HepG2 (cell line): ENCODE results near the gene DISP2. TPM values are rescaled to one million over a fixed set of nuclear protein-coding genes. Genes with fewer than 3 reads are reported as not detected.

Source experiments
- FOXA3 ChIP-seq: IDR thresholded peaks from 2 replicates; pipeline ENCODE4 v1.6.1; 2016; ENCODE audit warnings: missing genetic modification reagents, missing compliant biosample characterization
- ISX ChIP-seq: sonication (generic); formaldehyde crosslinking; conservative IDR thresholded peaks from 2 replicates; pipeline ENCODE4 v1.5.0; 2020; ENCODE audit warnings: missing genetic modification reagents
- JDP2 ChIP-seq: sonication (generic); formaldehyde crosslinking; IDR thresholded peaks from 2 replicates; pipeline ENCODE4 v1.8.1; 2022; ENCODE audit warnings: missing genetic modification reagents, borderline replicate concordance
- KDM1A ChIP-seq: IDR thresholded peaks from 2 replicates; pipeline ENCODE4 v1.6.1; 2016; ENCODE audit warnings: missing compliant biosample characterization
- KLF11 ChIP-seq: IDR thresholded peaks from 2 replicates; pipeline ENCODE4 v1.6.1; 2016; ENCODE audit warnings: missing compliant biosample characterization
- MAFF ChIP-seq: IDR thresholded peaks from 2 replicates; pipeline ENCODE4 v1.6.1; 2011; ENCODE audit warnings: low read depth, low read length, improper control_type of control experiment
- NCOA1 ChIP-seq: sonication (generic); formaldehyde crosslinking; IDR thresholded peaks from 2 replicates; pipeline ENCODE4 v1.9.0; 2021; ENCODE audit warnings: missing genetic modification reagents
- PHF5A ChIP-seq: IDR thresholded peaks from one replicate; pipeline ENCODE4 v1.6.1; 2018; ENCODE audit warnings: low read depth, missing genetic modification reagents; ENCODE audit not compliant: unreplicated experiment
- POLR2G ChIP-seq: fragments of 200-400 bp; formaldehyde crosslinking; IDR thresholded peaks from 2 replicates; pipeline ENCODE4 v1.6.1; 2018; ENCODE audit warnings: mild to moderate bottlenecking, low read depth, low read length, moderate library complexity
- PRMT3 ChIP-seq: sonication (generic); formaldehyde crosslinking; IDR thresholded peaks from 2 replicates; pipeline ENCODE4 v1.8.1; 2022; ENCODE audit warnings: low read depth, mild to moderate bottlenecking, moderate library complexity, missing genetic modification reagents, borderline replicate concordance
- RNF2 ChIP-seq: fragments of 450-650 bp; conservative IDR thresholded peaks from 2 replicates; pipeline ENCODE4 v1.6.1; 2016; ENCODE audit warnings: low read depth
- SRF ChIP-seq: IDR thresholded peaks from 2 replicates; pipeline ENCODE4 v1.6.1; 2011; ENCODE audit warnings: mild to moderate bottlenecking, low read depth, low read length, moderate library complexity
- TP53 ChIP-seq: sonication (generic); formaldehyde crosslinking; conservative IDR thresholded peaks from 2 replicates; pipeline ENCODE4 v1.4.0; 2020; ENCODE audit warnings: missing genetic modification reagents
- ZNF225 ChIP-seq: sonication (generic); formaldehyde crosslinking; IDR thresholded peaks from 2 replicates; pipeline ENCODE4 v1.4.0; 2020; ENCODE audit warnings: mild to moderate bottlenecking, missing genetic modification reagents
- ZNF232 ChIP-seq: sonication (generic); formaldehyde crosslinking; IDR thresholded peaks from 2 replicates; pipeline ENCODE4 v1.4.0; 2020; ENCODE audit warnings: missing genetic modification reagents, borderline replicate concordance
- ZNF326 ChIP-seq: sonication (generic); formaldehyde crosslinking; IDR thresholded peaks from 2 replicates; pipeline ENCODE4 v1.4.0; 2020; ENCODE audit warnings: missing genetic modification reagents, borderline replicate concordance
- ZNF530 ChIP-seq: sonication (generic); formaldehyde crosslinking; IDR thresholded peaks from 2 replicates; pipeline ENCODE4 v1.5.0; 2020; ENCODE audit warnings: low read depth, mild to moderate bottlenecking, missing genetic modification reagents
- ZNF546 ChIP-seq: sonication (generic); formaldehyde crosslinking; conservative IDR thresholded peaks from 2 replicates; pipeline ENCODE4 v1.8.1; 2023; ENCODE audit warnings: mild to moderate bottlenecking, missing genetic modification reagents
- polyA plus RNA-seq, 8 experiments: library from polyadenylated mRNA; depleted of rRNA in 3 of 8; stranded (reverse) in 7 of 8; unstranded in 1 of 8; fragments of >200 nt; fragmentation: Illumina TruSeq in 4 of 8; extraction: Trizol in 4 of 8; gene quantifications; 2 replicates each; pipeline versions ENCODE4 v1.2.1 to v1.2.3, GENCODE V29; 2011 to 2016; ENCODE audit warnings: low read depth in 4 of 8, missing spikeins in 1 of 8, mixed read lengths in 1 of 8; ENCODE audit not compliant: insufficient read depth in 1 of 8
- total RNA-seq, 5 experiments: library from RNA; depleted of rRNA; stranded (reverse); fragments of >200 nt; fragmentation: Illumina TruSeq; extraction: Trizol; gene quantifications; 2 replicates each; pipeline ENCODE4 v1.2.3, GENCODE V29; 2016; ENCODE audit warnings: low read depth in 1 of 5
- TF ChIP-seq, protein P1 (sequence below): IDR thresholded peaks from 2 replicates; pipeline ENCODE4 v1.6.1; 2016
- TF ChIP-seq, protein P2 (sequence below): sonication (generic); formaldehyde crosslinking; IDR thresholded peaks from 2 replicates; pipeline ENCODE4 v1.4.0; 2020; ENCODE audit warnings: mild to moderate bottlenecking, low read depth, missing genetic modification reagents
- TF ChIP-seq, protein P3 (sequence below): sonication (generic); formaldehyde crosslinking; IDR thresholded peaks from 2 replicates; pipeline ENCODE4 v1.4.0; 2020; ENCODE audit warnings: low read depth, missing genetic modification reagents
- TF ChIP-seq, protein P4 (sequence below): sonication (generic); formaldehyde crosslinking; IDR thresholded peaks from 2 replicates; pipeline ENCODE4 v1.5.0; 2020; ENCODE audit warnings: mild to moderate bottlenecking, missing genetic modification reagents, moderate library complexity
- TF ChIP-seq, protein P5 (sequence below): sonication (generic); formaldehyde crosslinking; IDR thresholded peaks from 2 replicates; pipeline ENCODE4 v1.4.0; 2020; ENCODE audit warnings: mild to moderate bottlenecking, missing genetic modification reagents

The DISP2 gene
- total and polyA plus RNA-seq, 2 of the 13 experiments (the other 11 are each of a cell fraction or from before 2014, with no cell fraction given), result 0.09 to 0.32 TPM

DNA sequence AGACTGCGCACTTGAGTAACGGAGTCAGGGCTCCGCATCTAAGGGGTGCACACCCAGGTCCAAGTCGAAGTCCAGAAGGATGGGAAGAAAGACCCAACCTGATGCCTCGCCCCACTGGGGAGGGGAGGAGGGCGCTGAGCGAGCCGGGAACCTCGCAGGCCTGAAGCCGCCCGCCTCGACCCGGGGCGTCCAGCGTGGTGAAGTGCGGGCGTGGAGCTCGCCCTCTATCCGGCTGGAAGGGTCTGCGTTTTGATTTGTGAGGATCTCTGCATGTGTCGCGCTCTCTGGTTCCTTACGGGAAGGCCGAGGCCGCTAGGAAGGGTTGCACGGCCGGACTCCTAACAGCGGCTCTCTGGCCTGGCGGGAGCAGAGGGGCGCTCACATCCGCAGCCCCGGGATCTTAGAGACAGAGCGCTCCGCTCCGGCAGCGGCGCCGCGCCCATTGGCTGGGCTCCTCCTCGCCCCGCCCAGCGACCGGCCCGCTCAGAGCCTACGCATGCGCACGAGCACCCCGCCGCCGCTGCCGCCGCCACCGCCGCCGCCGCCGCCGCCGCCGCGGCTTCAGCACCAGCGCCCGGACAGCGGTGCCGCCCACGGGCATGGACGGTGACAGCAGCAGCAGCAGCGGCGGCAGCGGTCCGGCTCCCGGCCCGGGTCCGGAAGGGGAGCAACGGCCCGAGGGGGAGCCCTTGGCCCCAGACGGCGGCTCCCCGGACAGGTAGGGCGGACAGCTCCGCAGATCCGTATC lies at the start of gene DISP2 (continued):
- TF ChIP-seq ZNF530 (CRISPR knock-in tag) (no peak), SRF (no peak), ISX (CRISPR knock-in tag) (no peak), KDM1A (CRISPR knock-in tag) (no peak), JDP2 (no peak), ZNF546 (CRISPR knock-in tag) (0 out of 2 replicates have a peak, but pooled peaks have one; percentile 45), NCOA1 (no peak), RNF2 (no peak), PHF5A (CRISPR knock-in tag) (no peak), PRMT3 (no peak; the same call in 1 of the 2 replicates), ZNF225 (peak; percentile 54; the same call in 1 of the 2 replicates), ZNF232 (CRISPR knock-in tag) (no peak), ZNF326 (CRISPR knock-in tag) (no peak), KLF11 (CRISPR knock-in tag) (no peak), FOXA3 (CRISPR knock-in tag) (no peak), POLR2G (no peak), MAFF (no peak), TP53 (CRISPR knock-in tag) (no peak)
- TF ChIP-seq, protein P1, sequence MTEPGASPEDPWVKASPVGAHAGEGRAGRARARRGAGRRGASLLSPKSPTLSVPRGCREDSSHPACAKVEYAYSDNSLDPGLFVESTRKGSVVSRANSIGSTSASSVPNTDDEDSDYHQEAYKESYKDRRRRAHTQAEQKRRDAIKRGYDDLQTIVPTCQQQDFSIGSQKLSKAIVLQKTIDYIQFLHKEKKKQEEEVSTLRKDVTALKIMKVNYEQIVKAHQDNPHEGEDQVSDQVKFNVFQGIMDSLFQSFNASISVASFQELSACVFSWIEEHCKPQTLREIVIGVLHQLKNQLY (CRISPR knock-in tag), result no peak
- TF ChIP-seq, protein P2, sequence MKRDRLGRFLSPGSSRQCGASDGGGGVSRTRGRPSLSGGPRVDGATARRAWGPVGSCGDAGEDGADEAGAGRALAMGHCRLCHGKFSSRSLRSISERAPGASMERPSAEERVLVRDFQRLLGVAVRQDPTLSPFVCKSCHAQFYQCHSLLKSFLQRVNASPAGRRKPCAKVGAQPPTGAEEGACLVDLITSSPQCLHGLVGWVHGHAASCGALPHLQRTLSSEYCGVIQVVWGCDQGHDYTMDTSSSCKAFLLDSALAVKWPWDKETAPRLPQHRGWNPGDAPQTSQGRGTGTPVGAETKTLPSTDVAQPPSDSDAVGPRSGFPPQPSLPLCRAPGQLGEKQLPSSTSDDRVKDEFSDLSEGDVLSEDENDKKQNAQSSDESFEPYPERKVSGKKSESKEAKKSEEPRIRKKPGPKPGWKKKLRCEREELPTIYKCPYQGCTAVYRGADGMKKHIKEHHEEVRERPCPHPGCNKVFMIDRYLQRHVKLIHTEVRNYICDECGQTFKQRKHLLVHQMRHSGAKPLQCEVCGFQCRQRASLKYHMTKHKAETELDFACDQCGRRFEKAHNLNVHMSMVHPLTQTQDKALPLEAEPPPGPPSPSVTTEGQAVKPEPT (CRISPR knock-in tag), result no peak
- TF ChIP-seq, protein P3, sequence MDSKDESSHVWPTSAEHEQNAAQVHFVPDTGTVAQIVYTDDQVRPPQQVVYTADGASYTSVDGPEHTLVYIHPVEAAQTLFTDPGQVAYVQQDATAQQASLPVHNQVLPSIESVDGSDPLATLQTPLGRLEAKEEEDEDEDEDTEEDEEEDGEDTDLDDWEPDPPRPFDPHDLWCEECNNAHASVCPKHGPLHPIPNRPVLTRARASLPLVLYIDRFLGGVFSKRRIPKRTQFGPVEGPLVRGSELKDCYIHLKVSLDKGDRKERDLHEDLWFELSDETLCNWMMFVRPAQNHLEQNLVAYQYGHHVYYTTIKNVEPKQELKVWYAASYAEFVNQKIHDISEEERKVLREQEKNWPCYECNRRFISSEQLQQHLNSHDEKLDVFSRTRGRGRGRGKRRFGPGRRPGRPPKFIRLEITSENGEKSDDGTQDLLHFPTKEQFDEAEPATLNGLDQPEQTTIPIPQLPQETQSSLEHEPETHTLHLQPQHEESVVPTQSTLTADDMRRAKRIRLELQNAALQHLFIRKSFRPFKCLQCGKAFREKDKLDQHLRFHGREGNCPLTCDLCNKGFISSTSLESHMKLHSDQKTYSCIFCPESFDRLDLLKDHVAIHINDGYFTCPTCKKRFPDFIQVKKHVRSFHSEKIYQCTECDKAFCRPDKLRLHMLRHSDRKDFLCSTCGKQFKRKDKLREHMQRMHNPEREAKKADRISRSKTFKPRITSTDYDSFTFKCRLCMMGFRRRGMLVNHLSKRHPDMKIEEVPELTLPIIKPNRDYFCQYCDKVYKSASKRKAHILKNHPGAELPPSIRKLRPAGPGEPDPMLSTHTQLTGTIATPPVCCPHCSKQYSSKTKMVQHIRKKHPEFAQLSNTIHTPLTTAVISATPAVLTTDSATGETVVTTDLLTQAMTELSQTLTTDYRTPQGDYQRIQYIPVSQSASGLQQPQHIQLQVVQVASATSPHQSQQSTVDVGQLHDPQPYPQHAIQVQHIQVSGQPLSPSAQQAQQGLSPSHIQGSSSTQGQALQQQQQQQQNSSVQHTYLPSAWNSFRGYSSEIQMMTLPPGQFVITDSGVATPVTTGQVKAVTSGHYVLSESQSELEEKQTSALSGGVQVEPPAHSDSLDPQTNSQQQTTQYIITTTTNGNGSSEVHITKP (CRISPR knock-in tag), result no peak
- TF ChIP-seq, protein P4, sequence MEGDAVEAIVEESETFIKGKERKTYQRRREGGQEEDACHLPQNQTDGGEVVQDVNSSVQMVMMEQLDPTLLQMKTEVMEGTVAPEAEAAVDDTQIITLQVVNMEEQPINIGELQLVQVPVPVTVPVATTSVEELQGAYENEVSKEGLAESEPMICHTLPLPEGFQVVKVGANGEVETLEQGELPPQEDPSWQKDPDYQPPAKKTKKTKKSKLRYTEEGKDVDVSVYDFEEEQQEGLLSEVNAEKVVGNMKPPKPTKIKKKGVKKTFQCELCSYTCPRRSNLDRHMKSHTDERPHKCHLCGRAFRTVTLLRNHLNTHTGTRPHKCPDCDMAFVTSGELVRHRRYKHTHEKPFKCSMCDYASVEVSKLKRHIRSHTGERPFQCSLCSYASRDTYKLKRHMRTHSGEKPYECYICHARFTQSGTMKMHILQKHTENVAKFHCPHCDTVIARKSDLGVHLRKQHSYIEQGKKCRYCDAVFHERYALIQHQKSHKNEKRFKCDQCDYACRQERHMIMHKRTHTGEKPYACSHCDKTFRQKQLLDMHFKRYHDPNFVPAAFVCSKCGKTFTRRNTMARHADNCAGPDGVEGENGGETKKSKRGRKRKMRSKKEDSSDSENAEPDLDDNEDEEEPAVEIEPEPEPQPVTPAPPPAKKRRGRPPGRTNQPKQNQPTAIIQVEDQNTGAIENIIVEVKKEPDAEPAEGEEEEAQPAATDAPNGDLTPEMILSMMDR (CRISPR knock-in tag), result peak; percentile 18
- TF ChIP-seq, protein P5, sequence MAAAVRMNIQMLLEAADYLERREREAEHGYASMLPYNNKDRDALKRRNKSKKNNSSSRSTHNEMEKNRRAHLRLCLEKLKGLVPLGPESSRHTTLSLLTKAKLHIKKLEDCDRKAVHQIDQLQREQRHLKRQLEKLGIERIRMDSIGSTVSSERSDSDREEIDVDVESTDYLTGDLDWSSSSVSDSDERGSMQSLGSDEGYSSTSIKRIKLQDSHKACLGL, result no peak; the same call in 1 of the 2 replicates
